Measurements from ENCODE around the gene SGTA.

SGTA gene

GRCh38 chr19:2750808-2751437 lies 32.1 kb downstream of the SGTA start:
- DNase-seq (ENCODE audit: low read depth) = no peak

- no peak for DNase-seq (ENCODE audit: low read depth)
Measured at GRCh38 chr19:2747349-2747748, 35.7 kb downstream of the SGTA start.

- no peak for DNase-seq (ENCODE audit: low read depth)
Measured at GRCh38 chr19:2744113-2744512, 39.0 kb downstream of the SGTA start.

- DNase-seq (ENCODE audit: low read depth) = no peak
Measured at GRCh38 chr19:2743099-2743498, 40.0 kb downstream of the SGTA start.

GRCh38 chr19:2740314-2740656 lies 42.8 kb downstream of the SGTA start:
- DNase-seq (ENCODE audit: low read depth) = no peak

GRCh38 chr19:2739602-2740313 lies 43.3 kb downstream of the SGTA start, which contains the start of gene SLC39A3:
TSS of gene SLC39A3 (minus strand) at chr19:2740017. CDS start at chr19:2737257, 2,760 bp downstream.
- DNase-seq (ENCODE audit: low read depth) = peak; percentile 97

GRCh38 chr19:2736550-2737190 lies 46.4 kb downstream of the SGTA start:
- no peak for DNase-seq (ENCODE audit: low read depth)

- DNase-seq (ENCODE audit: low read depth) = no peak
Measured at GRCh38 chr19:2735374-2735773, 47.7 kb downstream of the SGTA start.

- DNase-seq (ENCODE audit: low read depth) = no peak
Measured at GRCh38 chr19:2734589-2735288, 48.3 kb downstream of the SGTA start.

GRCh38 chr19:2733930-2734588 lies 49.0 kb downstream of the SGTA start:
- no peak for DNase-seq (ENCODE audit: low read depth)

- DNase-seq (ENCODE audit: low read depth) = no peak
Measured at GRCh38 chr19:2732883-2733282, 50.2 kb downstream of the SGTA start.

GRCh38 chr19:2732157-2732725 lies 50.8 kb downstream of the SGTA start:
- no peak for DNase-seq (ENCODE audit: low read depth)

GRCh38 chr19:2731181-2731995 lies 51.7 kb downstream of the SGTA start:
- no peak for DNase-seq (ENCODE audit: low read depth)

GRCh38 chr19:2729943-2730818 lies 52.9 kb downstream of the SGTA start:
- no peak for DNase-seq (ENCODE audit: low read depth)

- DNase-seq (ENCODE audit: low read depth) = no peak
Measured at GRCh38 chr19:2728783-2729387, 54.2 kb downstream of the SGTA start.

GRCh38 chr19:2727640-2727944 lies 55.5 kb downstream of the SGTA start:
- no peak for DNase-seq (ENCODE audit: low read depth)

- no peak for DNase-seq (ENCODE audit: low read depth)
Measured at GRCh38 chr19:2726904-2727639, 56.0 kb downstream of the SGTA start.

GRCh38 chr19:2726160-2726855 lies 56.8 kb downstream of the SGTA start:
- no peak for DNase-seq (ENCODE audit: low read depth)

Data from activated T-helper 1 cell treated with Interleukin-2 at 50 U/mL for 16 hours (primary cell).